ENCODE results near the gene PRSS12. TPM values are rescaled to one million over a fixed set of nuclear protein-coding genes. Genes with fewer than 3 reads are reported as not detected.
A peak's percentile ranks its signal among the peaks of the same experiment; 100 is the strongest.

PRSS12 gene
- total RNA-seq, 1 experiment from 2014 or later: 3.1 TPM

DNA sequence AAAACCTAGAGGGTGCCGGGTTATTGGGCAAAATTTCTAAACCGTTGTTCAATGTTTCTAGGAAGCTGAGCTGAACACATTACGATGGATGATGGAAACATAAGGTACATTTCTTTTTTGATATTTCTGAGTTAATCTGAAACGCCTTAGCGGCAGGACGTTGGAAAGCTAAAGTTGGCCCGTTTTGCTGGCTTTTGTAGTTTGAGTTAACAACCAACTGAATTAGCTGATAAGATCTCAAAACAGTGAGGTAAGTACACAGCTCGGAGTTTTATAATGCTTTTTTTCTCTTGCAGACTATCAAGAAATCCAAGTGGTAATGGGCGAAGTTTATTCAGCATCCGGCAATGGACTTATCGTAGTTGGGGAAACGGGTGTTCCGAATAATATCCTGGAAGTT, 73.5 kb downstream of the PRSS12 start:
- BruUV-seq (replicated peaks): TSS peak; percentile 82
- intact Hi-C loops (cut with micrococcal nuclease; ENCODE audit: unreplicated experiment): loop anchor here (10.0 kb wide), 2 partner anchors 1145 to 1925 kb away; no protein-coding TSS in a partner anchor
- Histone ChIP-seq H3K4me3 (ENCODE audit: low read depth, low read length, poor library complexity, severe bottlenecking) (peak overlapping the region; percentile 83), H3K27ac (ENCODE audit: low read depth, low read length, poor library complexity, severe bottlenecking) (peak overlapping the region; percentile 94), H3K27me3 (replicated peaks; ENCODE audit: insufficient read depth, low read depth, low read length, poor library complexity) (no peaks in the 10 kb centered on the region), H3K36me3 (ENCODE audit: insufficient read depth, low read length, poor library complexity, severe bottlenecking) (peaks cover 26% of the 10 kb centered on the region), H3K9me3 (ENCODE audit: low read depth, low read length, poor library complexity, severe bottlenecking) (no peaks in the 10 kb centered on the region), H3K4me1 (ENCODE audit: insufficient read depth, low read length, poor library complexity, severe bottlenecking) (peaks cover 15% of the 10 kb centered on the region)
- TF ChIP-seq, protein P1, sequence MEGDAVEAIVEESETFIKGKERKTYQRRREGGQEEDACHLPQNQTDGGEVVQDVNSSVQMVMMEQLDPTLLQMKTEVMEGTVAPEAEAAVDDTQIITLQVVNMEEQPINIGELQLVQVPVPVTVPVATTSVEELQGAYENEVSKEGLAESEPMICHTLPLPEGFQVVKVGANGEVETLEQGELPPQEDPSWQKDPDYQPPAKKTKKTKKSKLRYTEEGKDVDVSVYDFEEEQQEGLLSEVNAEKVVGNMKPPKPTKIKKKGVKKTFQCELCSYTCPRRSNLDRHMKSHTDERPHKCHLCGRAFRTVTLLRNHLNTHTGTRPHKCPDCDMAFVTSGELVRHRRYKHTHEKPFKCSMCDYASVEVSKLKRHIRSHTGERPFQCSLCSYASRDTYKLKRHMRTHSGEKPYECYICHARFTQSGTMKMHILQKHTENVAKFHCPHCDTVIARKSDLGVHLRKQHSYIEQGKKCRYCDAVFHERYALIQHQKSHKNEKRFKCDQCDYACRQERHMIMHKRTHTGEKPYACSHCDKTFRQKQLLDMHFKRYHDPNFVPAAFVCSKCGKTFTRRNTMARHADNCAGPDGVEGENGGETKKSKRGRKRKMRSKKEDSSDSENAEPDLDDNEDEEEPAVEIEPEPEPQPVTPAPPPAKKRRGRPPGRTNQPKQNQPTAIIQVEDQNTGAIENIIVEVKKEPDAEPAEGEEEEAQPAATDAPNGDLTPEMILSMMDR (conservative IDR thresholded peaks at IDR 0.05; ENCODE audit: low read depth, low read length): no peak
- no peak for TF ChIP-seq EZH2 (IDR thresholded peaks at IDR 0.05; ENCODE audit: borderline replicate concordance, low read depth, low read length, poor library complexity, severe bottlenecking)
- ChIA-PET CTCF (no interaction called here), POLR2A (ENCODE audit: low non-redundant PET) (no interaction called here)
- no peak for DNase-seq (ENCODE audit: low spot score)

DNA sequence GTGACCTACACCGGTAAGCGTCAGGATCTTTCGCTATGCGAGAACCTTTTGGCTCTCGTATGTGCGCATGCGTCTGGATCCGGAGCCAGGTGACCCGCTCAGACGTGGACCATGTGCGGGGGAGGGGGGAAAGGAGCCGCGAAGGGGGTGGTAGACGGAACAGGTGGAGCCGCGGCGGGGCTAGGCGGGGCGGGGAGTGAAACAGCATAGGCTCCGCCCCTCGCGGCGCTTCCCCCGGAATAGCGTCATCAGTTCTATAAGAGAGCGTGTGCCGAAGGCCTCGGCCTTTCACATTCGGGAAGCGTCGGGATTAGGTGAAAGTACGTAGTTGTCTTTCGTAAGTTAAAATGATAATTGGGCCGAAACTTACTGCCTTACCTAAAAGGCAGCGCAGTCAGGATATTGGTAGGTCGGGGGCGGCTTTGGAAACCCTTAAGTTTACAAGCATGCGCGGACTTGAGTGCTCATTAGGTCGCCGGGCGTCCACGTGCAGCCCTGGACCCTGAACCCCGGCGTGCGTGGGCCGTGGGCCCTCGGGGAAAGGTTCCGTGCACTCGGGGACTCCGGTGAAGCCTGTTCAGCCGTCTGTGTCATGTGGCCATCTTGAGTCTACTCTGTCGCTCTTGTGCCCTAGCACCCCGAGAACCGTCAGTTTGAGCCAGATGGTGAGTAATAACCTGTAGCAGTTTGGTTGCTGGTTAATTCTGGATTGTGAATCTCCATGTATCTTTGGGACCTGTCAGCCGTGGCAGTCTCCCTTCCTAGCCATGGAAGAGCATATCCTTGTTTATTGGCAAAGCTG, 74.1 kb downstream of the PRSS12 start:
- ChIA-PET CTCF (no interaction called here), POLR2A (ENCODE audit: low non-redundant PET) (no interaction called here)
- H3K4me1 ChIP-seq (ENCODE audit: insufficient read depth, low read length, poor library complexity, severe bottlenecking): peaks cover 15% of the 10 kb centered on the region
- peak; percentile 96 for DNase-seq (ENCODE audit: low spot score)
- intact Hi-C loops (cut with micrococcal nuclease; ENCODE audit: unreplicated experiment): loop anchor here (10.0 kb wide), 2 partner anchors 1144 to 1924 kb away; no protein-coding TSS in a partner anchor
- BruUV-seq (replicated peaks): no TSS peak
- no peaks in the 10 kb centered on the region for H3K27me3 ChIP-seq (replicated peaks; ENCODE audit: insufficient read depth, low read depth, low read length, poor library complexity)
- H3K4me3 ChIP-seq (ENCODE audit: low read depth, low read length, poor library complexity, severe bottlenecking): peak overlapping the region; percentile 83
- peaks cover 26% of the 10 kb centered on the region for H3K36me3 ChIP-seq (ENCODE audit: insufficient read depth, low read length, poor library complexity, severe bottlenecking)
- TF ChIP-seq EZH2 (IDR thresholded peaks at IDR 0.05; ENCODE audit: borderline replicate concordance, low read depth, low read length, poor library complexity, severe bottlenecking): no peak
- no peaks in the 10 kb centered on the region for H3K9me3 ChIP-seq (ENCODE audit: low read depth, low read length, poor library complexity, severe bottlenecking)
- H3K27ac ChIP-seq (ENCODE audit: low read depth, low read length, poor library complexity, severe bottlenecking): peak overlapping the region; percentile 94

DNA sequence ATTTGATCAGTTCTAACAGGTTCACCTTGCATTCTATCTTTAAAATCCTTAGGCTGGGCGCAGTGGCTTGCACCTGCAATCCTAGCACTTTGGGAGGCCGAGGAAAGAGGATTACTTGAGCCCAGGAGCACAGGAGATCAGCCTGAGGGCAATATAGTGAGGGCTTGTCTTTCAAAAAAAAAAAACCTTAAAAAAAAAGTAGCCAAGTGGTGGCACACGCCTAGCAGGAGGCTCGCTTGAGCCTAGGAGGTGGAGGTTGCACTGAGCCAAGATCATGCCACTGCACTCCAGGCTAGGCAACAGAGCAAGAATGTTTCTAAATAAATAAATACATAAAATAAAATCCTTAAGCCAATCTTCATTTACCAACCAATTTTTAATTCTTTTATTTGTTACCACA, 75.6 kb downstream of the PRSS12 start:
- Histone ChIP-seq H3K4me3 (ENCODE audit: low read depth, low read length, poor library complexity, severe bottlenecking) (no peak overlapping the region), H3K27me3 (replicated peaks; ENCODE audit: insufficient read depth, low read depth, low read length, poor library complexity) (no peaks in the 10 kb centered on the region), H3K36me3 (ENCODE audit: insufficient read depth, low read length, poor library complexity, severe bottlenecking) (peaks cover 26% of the 10 kb centered on the region), H3K4me1 (ENCODE audit: insufficient read depth, low read length, poor library complexity, severe bottlenecking) (peaks cover 15% of the 10 kb centered on the region), H3K27ac (ENCODE audit: low read depth, low read length, poor library complexity, severe bottlenecking) (no peak overlapping the region), H3K9me3 (ENCODE audit: low read depth, low read length, poor library complexity, severe bottlenecking) (no peaks in the 10 kb centered on the region)
- intact Hi-C loops (cut with micrococcal nuclease; ENCODE audit: unreplicated experiment): loop anchor here (10.0 kb wide), 2 partner anchors 1142 to 1922 kb away; no protein-coding TSS in a partner anchor
- DNase-seq (ENCODE audit: low spot score): no peak
- ChIA-PET POLR2A (ENCODE audit: low non-redundant PET) (no interaction called here), CTCF (no interaction called here)
- BruUV-seq (replicated peaks): no TSS peak
- TF ChIP-seq, protein P1 (conservative IDR thresholded peaks at IDR 0.05; ENCODE audit: low read depth, low read length): no peak
- TF ChIP-seq EZH2 (IDR thresholded peaks at IDR 0.05; ENCODE audit: borderline replicate concordance, low read depth, low read length, poor library complexity, severe bottlenecking): no peak

Measured in A673 (cell line).